Measurements from ENCODE around the gene ESRRA.

The ESRRA gene

GRCh38 chr11:64264371-64264852 lies 40.9 kb upstream of the ESRRA start:
- Histone ChIP-seq H3K36me3 (ENCODE audit: insufficient read depth, low read length) (peaks cover 32% of the 10 kb centered on the region), H3K27me3 (ENCODE audit: control insufficient read depth in 1 of 2, insufficient read depth in 2 of 2, low read length in 2 of 2) (no peaks in the 10 kb centered on the region), H3K4me1 (ENCODE audit: insufficient read depth, low read length) (peaks cover 13% of the 10 kb centered on the region), H3K9me3 (ENCODE audit: low read length) (no peaks in the 10 kb centered on the region), H3K4me3 (ENCODE audit: low read depth in 1 of 2, low read length in 2 of 2) (no peak overlapping the region), H3K27ac (ENCODE audit: low read depth, low read length) (no peak overlapping the region), H3K9ac (ENCODE audit: low read length) (no peak overlapping the region)

GRCh38 chr11:64265176-64266160 lies 39.9 kb upstream of the ESRRA start:
- Histone ChIP-seq H3K36me3 (ENCODE audit: insufficient read depth, low read length) (peaks cover 23% of the 10 kb centered on the region), H3K4me3 (ENCODE audit: low read depth in 1 of 2, low read length in 2 of 2) (no peak overlapping the region), H3K4me1 (ENCODE audit: insufficient read depth, low read length) (peaks cover 13% of the 10 kb centered on the region), H3K27ac (ENCODE audit: low read depth, low read length) (no peak overlapping the region), H3K9ac (ENCODE audit: low read length) (no peak overlapping the region), H3K9me3 (ENCODE audit: low read length) (no peaks in the 10 kb centered on the region), H3K27me3 (ENCODE audit: control insufficient read depth in 1 of 2, insufficient read depth in 2 of 2, low read length in 2 of 2) (no peaks in the 10 kb centered on the region)

- Histone ChIP-seq H3K27ac (ENCODE audit: low read depth, low read length) (no peak overlapping the region), H3K9me3 (ENCODE audit: low read length) (no peaks in the 10 kb centered on the region), H3K9ac (ENCODE audit: low read length) (no peak overlapping the region), H3K36me3 (ENCODE audit: insufficient read depth, low read length) (peaks cover 23% of the 10 kb centered on the region), H3K27me3 (ENCODE audit: control insufficient read depth in 1 of 2, insufficient read depth in 2 of 2, low read length in 2 of 2) (no peaks in the 10 kb centered on the region), H3K4me3 (ENCODE audit: low read depth in 1 of 2, low read length in 2 of 2) (no peak overlapping the region), H3K4me1 (ENCODE audit: insufficient read depth, low read length) (peaks cover 13% of the 10 kb centered on the region)
Observed at GRCh38 chr11:64266339-64266738, 39.0 kb upstream of the ESRRA start.

GRCh38 chr11:64267207-64267945 lies 37.9 kb upstream of the ESRRA start:
- H3K9ac ChIP-seq (ENCODE audit: low read length): no peak overlapping the region

GRCh38 chr11:64268025-64268892 lies 37.1 kb upstream of the ESRRA start:
- peaks cover 19% of the 10 kb centered on the region for H3K4me1 ChIP-seq (ENCODE audit: insufficient read depth, low read length)
- H3K9ac ChIP-seq (ENCODE audit: low read length): peak overlapping the region; percentile 39
- peaks cover 14% of the 10 kb centered on the region for H3K36me3 ChIP-seq (ENCODE audit: insufficient read depth, low read length)
- H3K27ac ChIP-seq (ENCODE audit: low read depth, low read length): peak overlapping the region; percentile 99
- H3K4me3 ChIP-seq (ENCODE audit: low read depth in 1 of 2, low read length in 2 of 2): peak overlapping the region; percentile 77 to 94
- no peaks in the 10 kb centered on the region for H3K9me3 ChIP-seq (ENCODE audit: low read length)
- no peaks in the 10 kb centered on the region for H3K27me3 ChIP-seq (ENCODE audit: control insufficient read depth in 1 of 2, insufficient read depth in 2 of 2, low read length in 2 of 2)

More at GRCh38 chr11:64267207-64267945, 37.9 kb upstream of the ESRRA start:
- peaks cover 23% of the 10 kb centered on the region for H3K36me3 ChIP-seq (ENCODE audit: insufficient read depth, low read length)
- H3K9me3 ChIP-seq (ENCODE audit: low read length): no peaks in the 10 kb centered on the region
- peak overlapping the region; percentile 99 for H3K27ac ChIP-seq (ENCODE audit: low read depth, low read length)
- no peaks in the 10 kb centered on the region for H3K27me3 ChIP-seq (ENCODE audit: control insufficient read depth in 1 of 2, insufficient read depth in 2 of 2, low read length in 2 of 2)
- no peak overlapping the region for H3K4me3 ChIP-seq (ENCODE audit: low read depth in 1 of 2, low read length in 2 of 2)
- peaks cover 19% of the 10 kb centered on the region for H3K4me1 ChIP-seq (ENCODE audit: insufficient read depth, low read length)

- peak overlapping the region; percentile 39 for H3K9ac ChIP-seq (ENCODE audit: low read length)
- H3K27ac ChIP-seq (ENCODE audit: low read depth, low read length): peak overlapping the region; percentile 99
- no peaks in the 10 kb centered on the region for H3K27me3 ChIP-seq (ENCODE audit: control insufficient read depth in 1 of 2, insufficient read depth in 2 of 2, low read length in 2 of 2)
- peaks cover 11% of the 10 kb centered on the region for H3K36me3 ChIP-seq (ENCODE audit: insufficient read depth, low read length)
- H3K4me3 ChIP-seq (ENCODE audit: low read depth in 1 of 2, low read length in 2 of 2): peak overlapping the region; percentile 77 to 94
- H3K9me3 ChIP-seq (ENCODE audit: low read length): no peaks in the 10 kb centered on the region
- H3K4me1 ChIP-seq (ENCODE audit: insufficient read depth, low read length): peaks cover 19% of the 10 kb centered on the region
Observed at GRCh38 chr11:64268893-64269539, 36.3 kb upstream of the ESRRA start.

GRCh38 chr11:64269540-64270220 lies 35.6 kb upstream of the ESRRA start:
- no peaks in the 10 kb centered on the region for H3K27me3 ChIP-seq (ENCODE audit: control insufficient read depth in 1 of 2, insufficient read depth in 2 of 2, low read length in 2 of 2)
- H3K9me3 ChIP-seq (ENCODE audit: low read length): no peaks in the 10 kb centered on the region
- peak overlapping the region; percentile 77 to 94 for H3K4me3 ChIP-seq (ENCODE audit: low read depth in 1 of 2, low read length in 2 of 2)
- H3K36me3 ChIP-seq (ENCODE audit: insufficient read depth, low read length): peaks cover 11% of the 10 kb centered on the region
- H3K9ac ChIP-seq (ENCODE audit: low read length): peak overlapping the region; percentile 73
- peak overlapping the region; percentile 99 for H3K27ac ChIP-seq (ENCODE audit: low read depth, low read length)
- peaks cover 19% of the 10 kb centered on the region for H3K4me1 ChIP-seq (ENCODE audit: insufficient read depth, low read length)

GRCh38 chr11:64275031-64275800 lies 30.1 kb upstream of the ESRRA start:
- H3K9me3 ChIP-seq (ENCODE audit: low read length): no peaks in the 10 kb centered on the region
- H3K9ac ChIP-seq (ENCODE audit: low read length): no peak overlapping the region
- peaks cover 6% of the 10 kb centered on the region for H3K4me1 ChIP-seq (ENCODE audit: insufficient read depth, low read length)
- no peaks in the 10 kb centered on the region for H3K27me3 ChIP-seq (ENCODE audit: control insufficient read depth in 1 of 2, insufficient read depth in 2 of 2, low read length in 2 of 2)
- H3K36me3 ChIP-seq (ENCODE audit: insufficient read depth, low read length): peaks cover 24% of the 10 kb centered on the region
- no peak overlapping the region for H3K4me3 ChIP-seq (ENCODE audit: low read depth in 1 of 2, low read length in 2 of 2)
- H3K27ac ChIP-seq (ENCODE audit: low read depth, low read length): no peak overlapping the region

- H3K27ac ChIP-seq (ENCODE audit: low read depth, low read length): no peak overlapping the region
- H3K4me3 ChIP-seq (ENCODE audit: low read depth in 1 of 2, low read length in 2 of 2): no peak overlapping the region
- H3K36me3 ChIP-seq (ENCODE audit: insufficient read depth, low read length): peaks cover 24% of the 10 kb centered on the region
- no peaks in the 10 kb centered on the region for H3K9me3 ChIP-seq (ENCODE audit: low read length)
- no peak overlapping the region for H3K9ac ChIP-seq (ENCODE audit: low read length)
- no peaks in the 10 kb centered on the region for H3K27me3 ChIP-seq (ENCODE audit: control insufficient read depth in 1 of 2, insufficient read depth in 2 of 2, low read length in 2 of 2)
- H3K4me1 ChIP-seq (ENCODE audit: insufficient read depth, low read length): peaks cover 6% of the 10 kb centered on the region
Observed at GRCh38 chr11:64275841-64276240, 29.5 kb upstream of the ESRRA start.
